Measurements from ENCODE around the gene CCND1. TPM values are rescaled to one million over a fixed set of nuclear protein-coding genes. Genes with fewer than 3 reads are reported as not detected.

Gene CCND1
- total RNA-seq, result 14.0 TPM

DNA sequence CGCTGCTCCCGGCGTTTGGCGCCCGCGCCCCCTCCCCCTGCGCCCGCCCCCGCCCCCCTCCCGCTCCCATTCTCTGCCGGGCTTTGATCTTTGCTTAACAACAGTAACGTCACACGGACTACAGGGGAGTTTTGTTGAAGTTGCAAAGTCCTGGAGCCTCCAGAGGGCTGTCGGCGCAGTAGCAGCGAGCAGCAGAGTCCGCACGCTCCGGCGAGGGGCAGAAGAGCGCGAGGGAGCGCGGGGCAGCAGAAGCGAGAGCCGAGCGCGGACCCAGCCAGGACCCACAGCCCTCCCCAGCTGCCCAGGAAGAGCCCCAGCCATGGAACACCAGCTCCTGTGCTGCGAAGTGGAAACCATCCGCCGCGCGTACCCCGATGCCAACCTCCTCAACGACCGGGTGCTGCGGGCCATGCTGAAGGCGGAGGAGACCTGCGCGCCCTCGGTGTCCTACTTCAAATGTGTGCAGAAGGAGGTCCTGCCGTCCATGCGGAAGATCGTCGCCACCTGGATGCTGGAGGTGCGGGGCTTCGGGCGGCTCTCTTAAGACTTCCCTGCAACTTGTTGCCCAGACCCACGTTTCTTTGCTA is at the start of gene CCND1:
TSS of gene CCND1 (plus strand) at position 162 of the 587 bp plus-strand sequence. CDS start at position 320, 158 bp downstream.
- DNase-seq, result no peak

DNA sequence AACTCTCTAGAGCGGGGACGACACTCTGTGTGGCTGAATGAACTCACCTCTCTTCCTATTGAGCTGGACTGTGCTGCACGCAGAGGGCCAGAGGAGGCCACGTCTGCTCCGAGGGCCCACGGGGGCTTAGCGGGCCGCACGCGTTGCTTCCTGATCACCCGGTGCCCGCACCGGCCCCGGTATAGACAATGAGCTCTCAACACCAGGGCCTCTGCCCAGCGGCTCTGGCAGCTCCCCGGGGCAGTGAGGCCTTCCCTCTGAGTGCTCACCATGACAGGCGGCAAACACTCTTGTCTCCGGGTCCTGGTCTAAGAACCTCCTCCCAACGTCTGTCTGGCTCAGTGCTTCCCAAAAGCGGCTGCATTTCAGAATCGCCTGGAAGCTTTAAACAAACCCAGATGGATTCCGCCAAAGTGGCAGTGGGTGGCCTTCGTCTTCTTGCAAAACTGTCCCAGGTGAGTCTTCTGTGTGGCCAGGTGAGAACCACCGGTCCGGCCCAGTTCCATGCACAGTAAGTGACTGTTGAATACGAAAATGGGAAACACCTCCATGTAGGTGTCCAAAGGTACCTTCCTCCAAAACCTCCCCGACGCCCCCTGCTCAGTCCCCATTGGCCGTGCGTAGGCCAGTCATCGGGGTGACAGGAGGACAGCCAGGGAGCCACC is 47.8 kb upstream of the CCND1 start:
- no peak for DNase-seq

DNA sequence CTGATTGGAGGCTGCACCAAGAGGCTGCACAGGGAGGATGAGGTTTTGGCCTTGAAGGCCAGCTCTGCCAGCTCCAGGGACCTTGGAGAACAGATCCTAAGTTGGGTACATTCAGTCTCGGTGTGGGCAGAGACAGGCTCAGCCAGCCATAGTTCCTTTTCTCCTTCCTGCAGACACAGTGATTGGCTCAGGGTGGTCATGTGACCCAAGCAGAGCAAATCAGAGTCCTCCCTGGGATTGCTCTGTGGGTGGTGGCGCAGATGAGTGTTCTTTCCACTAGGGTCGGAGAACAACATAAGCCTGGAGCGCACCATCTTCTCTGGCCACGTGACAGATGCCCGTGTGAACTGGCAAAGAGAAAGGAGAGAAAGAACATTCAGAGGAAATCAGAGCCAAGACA is 47.1 kb upstream of the CCND1 start:
- DNase-seq, result no peak

DNA sequence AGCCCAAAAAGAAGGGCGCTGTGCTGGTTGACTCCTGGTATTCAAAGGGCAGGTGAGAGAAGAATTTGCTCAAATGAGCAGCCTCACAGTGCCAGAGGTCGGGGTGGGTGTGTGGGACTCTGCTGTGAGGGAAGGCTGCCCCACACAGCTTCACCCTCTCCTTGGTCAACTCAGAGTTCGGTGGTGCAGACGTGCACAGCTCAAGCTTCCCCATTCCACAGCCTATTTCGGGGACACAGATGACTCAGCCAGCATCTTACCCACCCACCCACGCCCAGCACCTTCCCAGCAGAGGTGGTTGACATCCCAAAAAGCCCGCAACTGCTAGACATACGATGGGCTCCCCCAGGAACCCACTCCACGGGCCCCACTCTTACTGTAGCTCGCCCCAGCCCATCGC is 46.5 kb upstream of the CCND1 start:
- no peak for DNase-seq

DNA sequence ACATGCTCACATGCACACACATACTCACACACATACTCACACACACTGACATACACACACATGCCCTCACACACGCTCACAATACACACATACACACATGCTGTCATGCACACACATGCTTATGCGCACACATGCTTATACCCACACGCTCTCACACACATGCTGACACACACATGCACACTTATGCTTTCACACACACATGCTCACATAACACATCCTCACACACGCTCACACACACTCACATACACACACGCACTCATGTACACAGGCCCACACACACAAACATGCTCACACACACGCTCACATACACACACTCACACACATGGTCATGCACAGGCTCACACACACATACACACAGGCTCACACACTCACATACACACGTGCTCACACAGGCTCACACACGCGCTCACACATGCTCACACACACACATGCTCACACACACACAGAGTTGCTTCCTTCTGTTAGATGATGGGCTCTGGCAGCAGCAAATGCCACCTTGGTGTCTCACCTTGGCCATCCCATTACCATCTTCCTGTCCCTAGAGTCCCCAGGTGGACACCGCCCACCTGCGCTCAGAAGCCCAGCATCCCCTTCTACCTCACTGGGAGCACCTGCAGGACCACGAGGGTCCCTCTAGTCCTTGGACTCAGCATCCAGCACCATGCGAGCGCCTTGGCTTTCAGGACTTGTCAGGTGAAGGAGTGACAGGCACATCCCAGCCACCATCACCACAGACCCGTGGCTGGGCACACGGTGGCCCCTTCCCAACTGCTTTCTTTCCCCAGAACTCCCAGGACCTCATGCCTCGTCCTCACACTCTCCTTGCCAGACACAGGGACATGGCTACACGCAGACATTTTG is 44.9 kb upstream of the CCND1 start:
- no peak for DNase-seq

DNA sequence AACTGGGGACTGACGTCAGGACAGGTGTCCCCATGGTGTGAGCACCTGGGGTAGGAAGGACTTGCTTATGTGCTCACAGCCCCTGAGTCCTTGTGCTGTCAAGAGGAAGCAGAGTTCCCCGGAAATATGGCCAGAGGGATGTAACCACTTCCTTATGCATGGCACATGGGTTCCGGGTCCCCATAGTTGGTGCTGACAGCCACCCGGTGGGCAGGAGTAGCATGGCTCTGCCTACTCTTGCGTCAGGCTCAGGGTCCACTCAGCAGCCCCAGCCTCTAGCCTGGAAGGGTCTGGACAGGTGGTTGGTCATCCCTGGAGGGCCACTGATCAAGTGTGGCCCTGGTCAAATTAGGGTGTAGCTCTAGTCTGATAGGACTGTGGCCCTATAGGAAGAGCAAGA is 42.8 kb upstream of the CCND1 start:
- DNase-seq, result no peak

DNA sequence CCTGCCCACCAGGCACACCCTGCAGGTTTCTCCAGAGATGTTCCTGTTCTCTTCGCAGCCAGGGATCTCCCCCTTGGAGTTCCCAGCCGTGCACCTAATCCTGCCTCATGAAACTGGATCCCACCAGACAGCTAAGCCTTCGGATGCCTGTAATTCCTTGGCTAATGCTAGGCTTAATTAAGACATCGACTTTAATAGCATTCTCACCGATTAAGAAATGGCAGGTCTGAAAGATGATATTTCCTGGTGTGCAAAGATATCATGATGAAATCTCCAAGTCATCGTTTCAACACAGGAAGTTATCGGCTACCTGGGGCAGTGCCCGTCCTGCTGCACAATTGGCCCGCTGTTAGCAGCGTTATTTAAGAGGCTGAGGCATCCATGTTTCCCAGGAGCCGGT is 41.5 kb upstream of the CCND1 start:
- DNase-seq, result no peak

DNA sequence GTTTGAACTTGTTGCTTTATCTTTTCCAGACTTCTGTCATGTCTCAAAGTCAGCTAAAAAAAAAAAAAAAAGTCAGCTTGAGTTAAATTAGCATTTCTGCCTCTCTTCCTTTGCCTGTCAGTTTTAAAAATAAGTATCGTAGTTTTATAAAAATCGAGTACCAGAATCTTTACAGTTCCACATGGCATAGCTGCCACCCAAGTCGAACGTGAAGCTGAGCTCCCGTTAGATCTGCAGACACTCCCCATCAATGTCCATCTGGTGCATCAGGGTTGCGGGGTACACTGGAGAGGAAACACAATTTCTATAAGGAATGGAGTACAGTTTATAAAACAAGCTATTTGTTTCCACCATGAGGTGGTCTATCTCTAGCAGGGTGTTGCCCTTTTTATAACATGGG is 41.0 kb upstream of the CCND1 start:
- no peak for DNase-seq

DNA sequence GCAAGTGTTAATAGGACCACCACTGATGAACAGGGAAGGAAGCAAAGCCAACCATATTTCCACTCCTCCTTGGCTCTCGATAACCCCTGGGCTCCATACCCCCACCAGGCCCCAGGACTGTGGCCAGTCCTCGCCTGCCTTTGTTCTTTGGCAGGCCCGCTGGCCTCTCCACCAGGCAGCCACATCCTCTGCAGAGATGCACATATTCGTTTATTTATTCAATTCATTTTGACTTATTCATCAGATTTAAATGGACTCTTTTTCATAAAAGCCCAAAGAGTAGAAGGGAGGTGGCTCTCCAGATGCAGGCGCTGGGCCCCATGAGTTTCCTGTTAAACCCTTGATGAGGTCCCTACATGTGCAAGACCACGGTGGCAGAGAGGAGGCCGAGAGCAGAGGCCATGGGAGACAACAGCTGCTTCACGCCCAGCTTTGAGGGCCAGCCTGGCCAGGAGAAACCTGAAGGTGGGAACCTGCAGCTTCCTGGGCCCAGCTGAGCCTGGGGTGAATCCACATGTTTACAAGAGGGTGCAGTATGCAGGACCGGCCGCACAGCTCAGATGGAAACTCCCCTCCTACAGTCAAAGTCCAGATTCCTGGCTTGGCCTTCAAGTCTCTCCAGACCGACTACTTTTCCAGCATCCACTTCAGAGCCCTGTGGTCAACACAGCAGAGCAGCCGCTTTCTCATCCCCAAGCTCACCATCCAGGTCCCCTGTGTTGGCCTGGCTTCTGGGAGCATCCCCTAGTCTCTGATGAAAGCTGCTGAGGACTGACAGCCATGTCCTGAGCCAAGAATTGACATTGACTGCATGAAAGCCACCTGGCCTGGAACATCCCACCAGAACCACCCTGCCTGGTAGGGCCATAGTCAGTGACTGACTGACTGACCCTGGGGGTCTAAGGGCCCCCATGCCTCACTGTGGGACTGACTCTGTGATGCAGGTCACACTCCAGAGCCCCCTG is 39.7 kb upstream of the CCND1 start:
- DNase-seq, result no peak

DNA sequence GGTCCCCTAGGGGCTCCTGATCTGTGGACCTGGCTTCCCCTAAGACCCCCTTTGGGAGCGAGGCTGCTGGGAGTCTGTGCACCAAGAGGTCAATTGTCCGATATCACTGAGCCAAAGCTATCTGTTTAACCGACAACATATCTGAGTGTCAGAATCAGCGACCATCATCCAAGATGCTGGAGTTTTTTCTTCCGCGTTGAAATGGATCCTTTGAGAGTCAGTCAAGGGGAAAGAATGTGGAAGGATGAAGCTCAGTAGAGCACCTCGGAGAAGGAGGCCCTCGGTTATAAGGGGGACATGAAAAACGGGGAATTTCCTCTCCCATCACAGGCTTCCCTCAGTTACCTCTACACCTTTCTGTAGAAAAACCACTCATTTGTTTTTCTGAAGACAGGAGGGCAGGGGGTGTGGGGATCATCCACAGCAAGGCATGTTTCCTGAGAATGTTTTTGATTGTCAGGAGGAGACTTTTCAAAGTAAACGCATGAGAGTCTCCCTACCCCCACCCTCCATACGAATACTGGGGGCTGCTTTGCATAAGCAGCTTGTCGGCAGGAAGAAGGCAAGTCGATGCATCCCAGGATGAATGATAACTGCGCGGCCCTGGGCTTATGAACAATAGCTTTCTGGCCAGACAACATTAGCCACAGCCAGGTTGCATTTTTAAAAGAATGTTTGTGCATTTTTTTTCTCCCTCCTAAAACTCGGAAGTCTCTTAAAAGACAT is 37.7 kb upstream of the CCND1 start:
- no peak for DNase-seq

DNA sequence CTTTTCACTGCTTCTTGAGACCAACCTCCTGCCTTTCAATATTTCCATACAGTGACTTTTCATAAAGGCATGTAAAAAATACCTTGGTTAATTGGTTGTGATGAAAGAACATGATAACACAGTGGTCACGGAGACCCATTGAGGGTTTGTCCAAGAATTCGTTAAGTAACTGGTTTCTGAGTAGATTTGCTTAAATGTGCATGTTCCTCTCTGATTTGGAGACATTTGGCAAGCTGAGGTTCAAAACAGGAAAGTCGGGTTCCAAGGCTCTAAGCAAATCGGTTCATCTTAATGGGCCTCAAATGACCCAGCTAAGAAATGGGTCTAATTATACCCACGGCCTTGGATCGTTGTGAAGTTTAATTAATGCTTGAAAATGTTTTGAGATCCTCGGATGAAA is 36.9 kb upstream of the CCND1 start:
- DNase-seq, result no peak

DNA sequence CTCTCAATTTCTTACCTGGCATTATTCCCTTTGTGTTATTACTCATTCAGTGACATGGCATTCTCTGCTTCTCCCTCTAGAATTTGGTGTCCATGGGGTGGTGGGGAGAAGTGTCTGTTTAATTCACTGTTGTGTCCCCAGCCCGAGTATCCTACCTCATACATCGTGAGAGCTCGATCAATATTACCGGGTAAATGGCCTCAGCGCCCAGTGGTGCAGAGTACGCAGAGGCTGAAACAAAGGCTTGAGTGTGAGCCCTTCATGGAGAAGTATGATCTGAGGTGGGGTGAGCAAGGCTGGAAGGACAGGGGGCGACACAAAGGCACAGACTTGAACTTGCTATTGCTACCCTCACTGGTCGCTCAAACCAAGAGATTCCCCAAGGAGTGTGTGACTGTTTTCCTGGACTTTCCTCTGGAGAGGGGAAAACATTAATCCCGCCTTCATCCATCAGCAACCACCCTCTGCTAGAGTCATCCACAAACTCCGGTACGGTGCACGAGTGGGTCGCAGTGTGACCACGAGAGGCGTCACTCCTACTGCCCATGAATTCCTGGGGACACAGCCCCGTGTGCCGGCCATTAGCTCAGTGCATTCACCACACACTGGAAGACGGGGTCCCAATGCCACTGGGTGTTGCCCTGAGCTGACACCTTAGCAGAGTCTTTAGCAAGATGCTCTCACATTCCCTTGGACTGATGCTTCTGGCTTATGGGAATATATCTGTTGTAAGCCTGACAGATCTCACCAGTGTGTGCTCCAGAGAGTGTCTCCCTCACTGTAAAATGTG is 35.0 kb upstream of the CCND1 start:
- no peak for DNase-seq

DNA sequence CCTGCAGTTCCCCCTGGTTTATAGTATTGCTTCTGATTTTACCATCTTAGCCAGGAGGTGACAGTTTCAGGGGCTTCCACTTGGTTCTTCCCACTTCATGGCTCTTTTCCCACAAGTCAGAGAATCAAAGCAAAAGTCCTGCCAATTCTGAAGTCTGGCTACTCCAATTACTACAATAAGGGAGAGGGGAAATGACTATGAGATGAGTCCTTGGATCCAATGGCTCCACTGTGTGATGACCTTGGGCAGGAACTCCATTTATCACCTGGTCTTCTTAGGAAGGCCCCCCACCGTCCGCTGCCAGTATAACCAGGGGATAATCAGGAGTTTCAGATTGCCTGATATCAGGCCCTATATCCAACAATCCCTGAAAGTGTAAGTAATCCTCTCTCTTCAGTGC is 31.6 kb upstream of the CCND1 start:
- DNase-seq, result no peak

DNA sequence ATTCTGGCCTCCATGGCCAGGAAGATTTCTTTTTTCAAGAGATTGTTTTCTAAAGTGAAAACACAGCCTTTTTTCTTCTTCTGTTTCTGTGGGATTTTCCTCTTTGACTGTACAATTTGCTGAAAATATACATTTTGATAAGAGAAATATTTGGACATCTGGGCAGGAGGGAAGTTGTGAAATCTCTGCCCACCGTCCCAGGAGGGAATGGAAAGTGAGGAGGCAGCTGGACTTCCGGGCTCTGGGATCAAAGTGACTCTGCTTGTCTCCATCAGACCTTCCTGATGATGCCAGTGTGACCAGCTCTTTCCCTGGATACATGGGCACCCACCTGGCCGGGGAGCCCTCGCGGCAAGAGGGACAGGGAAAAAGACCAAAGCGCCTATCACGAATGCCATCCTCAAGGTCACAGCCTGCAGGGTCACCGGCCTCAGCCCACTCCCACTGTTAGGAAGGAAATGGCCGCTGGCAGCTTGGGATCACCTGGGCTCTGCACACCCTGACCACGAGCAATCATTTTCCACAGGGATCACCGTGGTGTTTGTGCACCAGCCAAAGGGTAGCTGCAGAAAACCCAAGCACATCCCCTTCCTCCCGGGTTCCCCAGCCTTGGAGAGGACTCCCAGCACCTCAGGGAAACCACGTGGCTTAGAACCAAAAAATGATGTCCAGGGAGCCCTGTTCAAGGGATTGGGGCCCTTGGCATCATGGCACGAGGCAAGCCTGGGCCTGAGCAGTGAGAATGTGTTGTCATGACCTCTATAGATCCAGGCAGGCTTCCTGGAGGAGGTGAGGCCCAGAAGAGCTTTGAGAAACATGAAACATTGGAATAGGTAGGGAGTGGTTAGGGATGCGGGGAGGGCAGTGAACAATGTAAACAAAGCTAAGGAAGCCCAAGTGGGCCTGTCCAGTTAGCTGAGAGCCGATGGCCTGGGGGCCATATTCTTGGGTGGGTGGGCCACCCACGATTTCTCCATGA is 29.1 kb upstream of the CCND1 start:
- DNase-seq, result no peak

DNA sequence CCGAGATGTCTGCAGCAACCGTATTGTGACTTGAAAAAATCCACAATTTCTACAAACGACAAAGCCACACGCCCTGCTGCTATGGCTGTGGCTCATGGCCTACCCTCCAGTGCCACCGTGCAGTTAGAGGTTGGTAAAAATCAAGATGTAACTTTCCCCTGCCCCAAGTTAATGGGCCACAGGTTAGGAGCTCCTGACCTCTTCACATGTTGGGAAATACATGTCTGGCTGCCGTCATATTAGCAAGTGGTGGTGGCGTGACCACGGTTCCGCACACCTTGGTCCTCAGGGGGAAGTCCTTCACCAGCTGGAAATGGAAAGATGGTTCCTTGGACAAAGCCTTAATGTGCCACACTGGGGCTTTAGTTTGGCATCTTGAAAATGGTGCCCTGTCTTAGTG is 27.4 kb upstream of the CCND1 start:
- no peak for DNase-seq

DNA sequence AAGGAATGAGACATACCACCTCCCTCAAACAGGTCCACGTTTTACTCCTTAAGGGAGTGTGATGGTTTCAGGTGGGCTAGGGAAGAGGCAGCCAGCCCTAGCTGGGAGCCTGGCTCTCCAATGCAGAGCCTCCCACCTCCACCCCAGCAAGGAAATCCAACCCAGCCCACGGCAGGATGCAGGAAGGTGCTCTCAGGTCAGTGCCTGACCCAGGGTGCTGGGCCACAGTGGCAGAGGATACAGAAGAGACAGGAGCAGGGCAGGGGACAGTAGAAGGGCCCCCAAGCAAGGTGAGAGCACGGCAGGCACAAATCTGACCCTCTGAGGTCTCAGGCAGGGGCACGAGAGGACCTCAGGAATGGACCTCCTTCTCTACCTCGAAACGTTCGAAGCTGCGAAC is 26.9 kb upstream of the CCND1 start:
- DNase-seq, result no peak

DNA sequence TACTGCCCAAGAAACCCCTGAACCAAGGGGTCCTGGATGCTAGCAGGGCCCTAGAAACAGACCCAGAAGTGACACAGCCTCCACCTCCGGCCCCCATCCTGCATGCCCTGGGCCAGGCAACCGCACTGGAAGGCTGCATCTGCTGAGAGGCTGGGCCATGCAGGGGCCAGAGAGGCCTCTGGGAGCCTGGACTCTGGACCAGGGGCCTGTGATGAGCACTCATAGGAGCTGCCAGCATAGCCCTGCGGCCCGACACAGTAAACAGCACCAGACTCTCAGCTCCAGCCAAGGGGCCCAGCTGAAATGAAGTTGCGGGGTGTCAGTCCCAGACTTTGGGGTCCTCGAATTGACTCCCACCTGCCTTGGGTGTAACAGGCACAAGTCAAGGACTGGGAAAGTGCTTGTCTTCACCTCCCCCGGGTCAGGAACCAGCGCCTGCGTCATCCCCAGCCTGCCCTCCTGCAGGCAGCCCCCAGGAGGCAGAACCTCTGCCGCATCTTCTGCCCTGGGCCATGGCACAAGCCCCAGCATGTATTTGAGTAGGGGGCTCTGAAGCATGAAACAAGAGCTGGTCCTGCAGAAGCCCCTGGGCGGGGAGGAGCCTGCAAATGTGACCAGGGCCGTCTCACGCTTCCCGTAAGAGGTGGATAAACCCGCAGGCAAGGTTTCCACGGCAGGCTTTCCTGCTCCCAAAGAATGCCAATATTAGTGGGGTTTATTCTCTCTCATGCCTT is 25.2 kb upstream of the CCND1 start:
- no peak for DNase-seq

DNA sequence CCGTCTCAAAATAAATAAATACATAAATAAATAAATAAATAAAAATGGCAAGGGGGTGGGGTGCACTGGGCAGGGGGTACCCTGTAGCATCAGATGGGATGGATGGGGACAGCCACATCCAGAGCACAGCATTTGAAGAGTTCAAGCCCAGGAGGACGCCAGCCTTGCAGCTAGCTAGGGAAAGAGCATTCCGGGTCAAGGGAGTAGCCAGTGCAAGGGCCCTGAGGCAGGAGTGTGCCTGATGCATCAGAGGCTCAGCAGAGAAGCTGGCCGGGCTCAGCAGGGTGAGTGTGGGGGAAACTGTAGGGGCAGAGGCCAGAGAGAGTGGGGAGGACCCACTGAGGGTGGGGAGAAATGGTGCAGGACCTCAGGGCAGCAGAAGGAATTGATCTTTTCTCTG is 23.7 kb upstream of the CCND1 start:
- no peak for DNase-seq

DNA sequence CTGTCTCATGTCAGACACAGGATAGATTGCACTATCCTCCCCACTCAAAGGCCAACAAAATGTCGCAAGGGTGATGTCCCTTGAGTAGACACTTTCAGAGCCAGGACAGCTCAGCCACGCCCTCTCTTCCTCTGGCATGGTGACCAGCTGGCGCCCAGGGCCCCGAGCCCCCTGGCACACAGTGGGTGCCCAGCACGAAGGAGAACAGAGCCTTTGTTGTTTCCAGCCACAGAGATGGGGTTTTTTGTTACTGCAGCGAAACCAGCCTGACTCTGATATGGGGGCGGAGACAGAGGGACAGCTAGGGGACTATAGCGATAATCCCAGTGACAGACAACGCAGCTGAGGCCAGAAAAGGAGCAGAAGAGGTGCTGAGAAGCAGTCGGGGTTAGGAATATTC is 23.3 kb upstream of the CCND1 start:
- DNase-seq, result no peak

All from occipital lobe (tissue), 2 donors.